Neural cell (in vitro differentiated cells): Measurements from ENCODE around the gene MVD. TPM values are rescaled to one million over a fixed set of nuclear protein-coding genes. Genes with fewer than 3 reads are reported as not detected.

Experiments used
- H2AFZ ChIP-seq: fragments of 200-600, 300-800 bp; sonication (generic), shearing (Covaris generic); 2 replicates; pipeline ENCODE4 v1.6.0; 2014; ENCODE audit warnings: low read depth, mild to moderate bottlenecking, antibody characterized with exemption, low read length, moderate library complexity
- H3F3A ChIP-seq: fragments of 200-600 bp; shearing (Covaris generic); 2 replicates; pipeline ENCODE4 v1.6.1; 2016; ENCODE audit warnings: mild to moderate bottlenecking, moderate library complexity, mixed read lengths, antibody characterized with exemption, low read length; ENCODE audit not compliant: insufficient read depth, poor library complexity, severe bottlenecking
- H3K27ac ChIP-seq: fragments of 200-600, 300-800 bp; sonication (generic), shearing (Covaris generic); 2 replicates; pipeline ENCODE4 v1.5.1; 2014; ENCODE audit warnings: mild to moderate bottlenecking, low read length, moderate library complexity
- H3K27me3 ChIP-seq: fragments of 300-800, 200-600 bp; sonication (generic), shearing (Covaris generic); 2 replicates; pipeline ENCODE4 v1.6.0; 2014; ENCODE audit warnings: mild to moderate bottlenecking, low read depth, low read length, moderate library complexity; ENCODE audit not compliant: insufficient read depth
- H3K36me3 ChIP-seq: fragments of 300-800, 200-600 bp; sonication (generic), shearing (Covaris generic); 2 replicates; pipeline ENCODE4 v1.5.1; 2014; ENCODE audit warnings: mild to moderate bottlenecking, antibody characterized with exemption, low read length, moderate library complexity; ENCODE audit not compliant: insufficient read depth
- H3K4me2 ChIP-seq: fragments of 300-800, 200-600 bp; sonication (generic), shearing (Covaris generic); 2 replicates; pipeline ENCODE4 v1.6.0; 2014; ENCODE audit warnings: mild to moderate bottlenecking, low read length
- H3K4me3 ChIP-seq: fragments of 300-800, 200-600 bp; sonication (generic), shearing (Covaris generic); 2 replicates; pipeline ENCODE4 v1.5.1; 2014; ENCODE audit warnings: mild to moderate bottlenecking, low read length, moderate library complexity
- H3K79me2 ChIP-seq: fragments of 200-600 bp; shearing (Covaris generic); replicated peaks from 2 replicates; pipeline ENCODE4 v1.6.0; 2014; ENCODE audit warnings: mild to moderate bottlenecking, low read length, moderate library complexity; ENCODE audit not compliant: insufficient read depth
- H3K9ac ChIP-seq: fragments of 300-800, 200-600 bp; sonication (generic), shearing (Covaris generic); 2 replicates; pipeline ENCODE4 v1.6.1; 2016; ENCODE audit warnings: mild to moderate bottlenecking, low read length, mixed read lengths
- H3K9me2 ChIP-seq: fragments of 200-600 bp; shearing (Covaris generic); 2 replicates; pipeline ENCODE4 v1.6.1; 2016; ENCODE audit warnings: mild to moderate bottlenecking, low read length, mixed read lengths; ENCODE audit not compliant: insufficient read depth
- H3K9me3 ChIP-seq: fragments of 200-600, 300-800 bp; sonication (generic), shearing (Covaris generic); 2 replicates; pipeline ENCODE4 v1.6.1; 2016; ENCODE audit warnings: mild to moderate bottlenecking, mixed run types, low read length, moderate library complexity, mixed read lengths
- H4K20me1 ChIP-seq: fragments of 200-600 bp; shearing (Covaris generic); 2 replicates; pipeline ENCODE4 v1.6.1; 2016; ENCODE audit warnings: mild to moderate bottlenecking, mixed run types; ENCODE audit not compliant: insufficient read depth
- CTCF ChIP-seq: fragments of 450-650 bp; IDR thresholded peaks from 2 replicates; pipeline ENCODE4 v1.5.1; 2014; ENCODE audit warnings: antibody characterized with exemption, mild to moderate bottlenecking, moderate library complexity; ENCODE audit not compliant: poor library complexity, severe bottlenecking
- EP300 ChIP-seq: fragments of 450-650 bp; conservative IDR thresholded peaks from 2 replicates; pipeline ENCODE4 v1.6.1; 2014; ENCODE audit warnings: antibody characterized with exemption, mild to moderate bottlenecking, moderate library complexity; ENCODE audit not compliant: poor library complexity, severe bottlenecking
- EZH2 ChIP-seq: fragments of 200-600, 300-800 bp; shearing (Covaris generic), sonication (generic); IDR thresholded peaks from 2 replicates; pipeline ENCODE4 v1.6.1; 2014; ENCODE audit warnings: antibody characterized with exemption, low read length, borderline replicate concordance, mild to moderate bottlenecking; ENCODE audit not compliant: insufficient read depth, poor library complexity, severe bottlenecking
- MXI1 ChIP-seq: fragments of 450-650 bp; conservative IDR thresholded peaks from 2 replicates; pipeline ENCODE4 v1.6.1; 2014; ENCODE audit warnings: antibody characterized with exemption, mild to moderate bottlenecking; ENCODE audit not compliant: poor library complexity, severe bottlenecking
- POLR2AphosphoS5 ChIP-seq: IDR thresholded peaks from 2 replicates; pipeline ENCODE4 v1.6.1; 2012
- RAD21 ChIP-seq: fragments of 450-650 bp; conservative IDR thresholded peaks from 2 replicates; pipeline ENCODE4 v1.6.1; 2014; ENCODE audit warnings: antibody characterized with exemption, mild to moderate bottlenecking, moderate library complexity
- REST ChIP-seq: IDR thresholded peaks from 2 replicates; pipeline ENCODE4 v1.6.1; 2012; ENCODE audit warnings: borderline replicate concordance
- SMC3 ChIP-seq: fragments of 450-650 bp; conservative IDR thresholded peaks from 2 replicates; pipeline ENCODE4 v1.6.1; 2014; ENCODE audit warnings: antibody characterized with exemption, mild to moderate bottlenecking, moderate library complexity; ENCODE audit not compliant: poor library complexity
- TAF1 ChIP-seq: IDR thresholded peaks from 2 replicates; pipeline ENCODE4 v1.6.1; 2012; ENCODE audit warnings: low read depth
- polyA plus RNA-seq: library from polyadenylated mRNA; depleted of rRNA; stranded (reverse); fragments of >200 nt; gene quantifications from 2 replicates; pipeline ENCODE4 v1.2.3, GENCODE V29; 2014

Gene MVD
- polyA plus RNA-seq, 1 donor from 2014 or later, result 232 TPM

GRCh38 chr16:88681709-88682451, 19.0 kb upstream of the MVD start:
- Histone ChIP-seq H3K4me2 (no peak overlapping the region), H3K9ac (no peak overlapping the region), H2AFZ (no peak overlapping the region), H3K27ac (no peak overlapping the region), H3K4me3 (no peak overlapping the region), H3K9me2 (no peaks in the 10 kb centered on the region), H3F3A (no peaks in the 10 kb centered on the region), H4K20me1 (no peaks in the 10 kb centered on the region), H3K36me3 (no peaks in the 10 kb centered on the region), H3K9me3 (no peaks in the 10 kb centered on the region), H3K27me3 (peaks cover 27% of the 10 kb centered on the region), H3K79me2 (no peaks in the 10 kb centered on the region)
- TF ChIP-seq TAF1 (no peak), MXI1 (no peak), REST (no peak), EZH2 (no peak), POLR2AphosphoS5 (no peak), SMC3 (no peak), RAD21 (no peak), EP300 (no peak), CTCF (no peak)

DNA sequence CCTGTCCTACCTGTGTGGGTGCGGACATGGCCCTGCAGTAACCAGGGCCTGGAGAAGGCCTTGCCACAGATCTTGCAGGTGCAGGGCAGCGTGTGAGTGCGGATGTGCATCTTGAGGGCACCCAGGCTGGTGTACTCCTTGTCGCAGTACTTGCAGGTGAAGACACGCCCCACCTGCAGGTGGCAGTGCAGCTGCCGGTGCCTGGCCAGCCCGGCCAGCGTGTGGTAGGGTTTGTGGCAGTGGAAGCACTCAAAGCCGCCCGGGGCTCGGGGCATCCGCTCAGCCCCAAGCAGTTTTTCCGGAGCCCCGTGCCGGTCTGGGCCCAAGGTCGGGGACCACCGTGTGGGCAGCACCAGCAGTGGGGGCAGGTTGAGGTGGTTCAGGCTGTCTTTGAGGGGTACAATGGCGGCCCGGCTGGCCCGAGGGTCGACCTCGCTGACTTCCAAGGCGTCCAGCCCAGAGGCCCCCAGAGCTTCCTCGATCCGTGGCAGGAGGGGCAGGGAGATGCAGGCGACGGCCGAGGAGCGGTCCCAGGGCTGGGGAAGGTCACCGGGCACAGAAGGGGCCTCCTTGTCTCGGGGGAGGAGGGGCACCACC, 18.3 kb upstream of the MVD start:
- Histone ChIP-seq H4K20me1 (no peaks in the 10 kb centered on the region), H3K9me3 (no peaks in the 10 kb centered on the region), H3F3A (no peaks in the 10 kb centered on the region), H3K9me2 (no peaks in the 10 kb centered on the region), H2AFZ (no peak overlapping the region), H3K4me3 (no peak overlapping the region), H3K9ac (no peak overlapping the region), H3K36me3 (no peaks in the 10 kb centered on the region), H3K79me2 (no peaks in the 10 kb centered on the region), H3K4me2 (no peak overlapping the region), H3K27ac (no peak overlapping the region), H3K27me3 (peaks cover 20% of the 10 kb centered on the region)
- peak; percentile 19 for TF ChIP-seq CTCF
- TF ChIP-seq REST, result no peak
